ENCODE measurements around the gene FGD5.
A peak's percentile ranks its signal among the peaks of the same experiment; 100 is the strongest.
"Not testable (repeated sequence)": the region's sequence is repeated elsewhere in the genome, so short reads cannot be mapped to it uniquely, and the experiment has no call there.

Gene FGD5

DNA sequence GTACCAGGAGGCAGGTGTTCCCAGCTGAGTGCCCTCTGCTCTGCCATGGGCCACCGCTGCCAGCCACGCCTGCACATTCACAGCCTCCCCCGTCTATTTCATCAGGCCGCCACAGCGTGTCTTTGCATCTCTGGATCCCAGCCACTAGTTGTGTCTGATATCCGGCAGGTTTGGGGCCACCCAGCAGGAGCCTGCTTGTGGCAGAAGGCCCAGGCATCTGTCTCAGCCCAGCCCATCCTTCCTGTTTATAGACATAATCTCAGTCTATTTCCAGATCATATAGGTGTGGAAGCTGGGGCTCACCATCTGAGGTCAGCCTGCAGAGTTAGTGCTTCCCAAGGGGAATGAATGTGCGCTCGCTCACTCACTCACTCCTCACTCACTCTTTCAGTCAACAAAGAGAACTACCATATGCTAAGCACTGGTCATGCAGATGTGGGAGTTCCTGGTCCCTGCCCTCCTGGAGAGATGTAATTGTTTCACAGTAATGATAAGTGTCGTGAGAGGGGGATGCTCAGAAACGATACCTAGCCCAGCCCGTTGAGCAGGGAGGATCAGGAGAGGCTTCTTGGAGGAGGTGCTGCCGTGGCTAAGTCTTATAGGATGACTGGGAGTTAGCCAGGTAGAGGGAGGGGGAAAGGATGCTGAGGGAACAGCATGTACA, 60.6 kb downstream of the FGD5 start:
- peak; percentile 69 for DNase-seq (ENCODE audit: low spot score)

GRCh38 chr3:14880447-14881106, 61.8 kb downstream of the FGD5 start:
- DNase-seq (ENCODE audit: low spot score): no peak

DNA sequence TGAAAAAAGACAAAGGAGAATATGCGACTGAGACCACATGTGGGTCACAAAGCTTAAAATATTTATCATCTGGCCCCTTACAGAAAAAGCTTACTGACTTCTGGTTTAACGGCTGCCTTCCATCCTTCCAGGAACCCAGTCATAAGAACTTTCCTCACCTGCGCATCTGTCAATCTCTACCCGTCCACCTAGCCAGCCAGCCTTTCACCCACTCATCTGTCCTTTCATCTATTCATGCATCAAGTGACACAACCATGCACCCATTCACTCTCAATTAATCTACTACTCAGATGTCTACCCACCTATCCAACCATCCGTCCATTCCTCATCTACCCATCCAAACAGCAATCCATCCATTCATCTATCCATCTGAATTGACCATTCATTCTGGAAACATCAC, 64.5 kb downstream of the FGD5 start:
- DNase-seq (ENCODE audit: low spot score): no peak

DNA sequence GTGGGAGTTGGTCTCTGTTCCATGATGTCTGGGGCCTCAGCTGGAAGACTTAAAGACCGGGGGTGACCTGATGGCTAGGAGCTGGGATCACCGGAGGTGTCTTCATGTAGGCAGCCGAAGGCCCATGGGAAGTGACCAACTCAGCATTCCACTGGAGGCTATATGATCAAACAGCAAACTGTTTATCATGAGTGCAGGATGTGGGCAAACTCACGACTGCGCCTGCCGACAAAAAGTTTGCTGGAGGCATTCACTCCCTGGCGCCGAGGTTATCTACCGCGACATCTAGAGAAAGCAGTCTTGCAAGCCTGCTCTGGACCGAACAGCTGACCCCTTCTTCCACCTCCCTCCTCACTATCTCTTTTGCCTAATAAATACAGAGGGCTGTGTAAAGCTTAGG, 65.9 kb downstream of the FGD5 start:
- peak; percentile 52 for DNase-seq (ENCODE audit: low spot score)

GRCh38 chr3:14885307-14885706, 66.5 kb downstream of the FGD5 start:
- DNase-seq (ENCODE audit: low spot score): peak; percentile 57

DNA sequence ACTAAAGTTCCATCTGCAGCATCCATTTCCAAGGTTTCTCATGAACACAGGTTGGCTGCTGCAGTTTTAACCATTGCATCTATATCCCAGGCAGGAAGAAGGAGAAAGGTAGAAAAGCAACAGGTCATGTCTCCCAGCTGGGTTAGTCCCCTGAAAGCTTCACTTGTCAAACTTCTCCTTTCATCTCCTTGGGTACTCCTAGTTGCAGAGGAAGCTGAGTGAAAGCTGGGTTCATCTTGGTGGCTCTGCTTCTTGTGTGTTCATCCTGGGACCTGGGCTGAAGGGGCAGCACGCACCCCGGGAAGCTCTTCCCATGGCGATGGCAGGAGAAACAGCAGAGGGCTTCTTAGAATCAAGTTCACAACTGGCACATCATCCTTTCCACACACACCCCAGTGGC, 67.3 kb downstream of the FGD5 start:
- no peak for DNase-seq (ENCODE audit: low spot score)

DNA sequence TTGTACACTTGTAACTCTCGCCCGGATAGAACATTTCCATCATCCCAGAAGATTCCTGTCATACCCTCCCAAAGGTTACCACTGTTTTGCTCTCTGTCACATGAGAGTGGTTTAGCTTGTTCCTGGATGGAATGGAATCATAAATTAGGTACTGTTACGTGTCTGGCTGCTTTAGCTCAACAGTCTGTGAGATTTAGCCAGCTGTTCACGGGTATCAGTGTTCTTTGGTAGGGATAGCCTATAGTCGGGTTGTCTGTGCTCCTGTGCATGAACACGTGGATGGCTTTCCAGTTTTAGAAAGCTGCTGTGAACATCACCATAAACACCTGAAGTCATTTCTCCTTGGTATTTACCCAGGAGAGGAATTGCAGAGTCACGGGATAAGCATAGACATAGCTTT, 70.4 kb downstream of the FGD5 start:
- DNase-seq (ENCODE audit: low spot score): no peak

DNA sequence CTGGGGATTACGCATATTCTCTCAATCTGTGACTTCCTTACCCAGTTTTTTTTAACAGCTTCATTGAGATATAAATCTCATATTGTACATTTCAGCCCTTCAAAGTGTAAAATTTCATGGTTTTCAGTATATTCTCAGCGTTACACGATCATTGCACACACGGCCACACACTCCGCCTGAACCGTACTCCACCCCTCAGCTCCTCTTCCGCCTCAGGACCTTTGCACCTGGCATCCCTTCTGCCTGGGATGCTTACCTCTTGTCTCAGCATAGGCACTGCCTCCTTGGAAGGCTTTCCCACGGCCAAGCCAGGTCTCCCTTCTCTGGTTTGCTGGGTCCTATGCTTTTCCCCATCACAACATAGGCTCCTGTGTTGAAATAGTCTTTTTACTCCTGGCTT, 71.2 kb downstream of the FGD5 start:
- no peak for DNase-seq (ENCODE audit: low spot score)

DNA sequence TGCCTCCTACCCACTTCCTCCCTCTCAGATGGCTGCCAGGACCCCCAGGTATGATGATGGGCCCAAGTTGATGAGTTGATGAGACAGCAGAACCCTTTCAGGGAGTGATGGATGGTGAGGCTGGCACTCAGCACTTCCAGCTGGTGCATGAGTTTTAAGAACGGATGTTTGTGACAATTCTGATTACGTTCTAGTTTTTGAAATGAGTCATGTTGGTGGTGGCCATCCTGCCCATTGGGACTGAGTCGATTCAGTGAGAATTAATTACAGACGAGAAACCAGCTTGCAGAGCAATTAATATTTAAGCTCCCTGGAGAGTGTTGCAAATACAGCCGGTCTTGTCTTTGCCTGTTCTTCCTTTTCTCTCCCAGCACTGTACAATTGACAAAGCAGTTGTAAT, 71.7 kb downstream of the FGD5 start:
- peak; percentile 49 for DNase-seq (ENCODE audit: low spot score)

DNA sequence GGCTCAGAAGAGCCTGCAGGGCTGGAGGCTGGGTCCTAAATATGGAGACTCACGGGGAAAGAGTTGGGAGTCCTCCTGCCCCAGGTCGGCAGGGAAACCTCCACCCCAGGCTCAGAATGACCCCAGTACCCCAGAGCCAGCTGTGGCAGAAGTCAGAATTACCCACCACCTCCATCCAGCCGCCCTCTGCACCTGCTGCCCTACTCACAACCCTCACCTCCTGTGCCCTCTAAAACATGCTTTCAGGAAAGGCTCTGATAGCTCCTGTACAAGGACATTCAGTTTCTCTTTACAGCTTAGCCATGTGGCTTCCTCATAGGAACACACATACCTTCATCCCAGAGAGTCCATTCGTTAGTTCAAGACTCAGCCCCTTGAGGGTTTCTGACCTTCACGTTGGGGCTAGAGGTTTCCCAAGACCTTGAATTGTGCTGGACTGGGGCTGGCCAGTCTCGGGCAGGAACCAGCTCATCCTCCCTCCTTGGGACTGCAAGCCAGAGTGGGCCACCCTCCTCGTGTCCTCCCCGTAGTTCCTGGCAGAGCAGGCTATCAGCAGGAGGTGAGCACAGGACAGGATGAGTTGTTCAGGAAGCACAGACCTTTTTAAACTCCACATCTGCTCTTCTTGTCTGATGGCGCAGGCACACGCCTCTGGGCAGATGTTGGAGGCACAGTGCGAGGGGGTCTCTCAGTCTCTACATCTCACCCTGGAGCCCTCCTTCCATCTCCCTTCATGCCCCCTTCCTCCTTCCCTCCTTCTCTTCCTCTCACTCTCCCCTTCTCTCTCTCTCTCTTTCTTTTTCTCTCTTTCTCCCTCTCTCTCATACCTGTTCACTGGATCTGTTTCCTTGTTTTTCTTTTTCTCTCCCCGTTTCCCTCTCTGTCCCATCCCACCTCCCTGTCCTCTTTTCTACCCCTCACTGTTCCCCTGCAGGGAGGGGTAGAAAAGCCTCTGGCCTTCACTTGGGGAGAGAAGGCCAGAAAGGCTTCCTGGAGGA, 72.7 kb downstream of the FGD5 start:
- no peak for DNase-seq (ENCODE audit: low spot score)

- no peak for DNase-seq (ENCODE audit: low spot score)
Observed at GRCh38 chr3:14892226-14892625, 73.5 kb downstream of the FGD5 start.

- no peak for DNase-seq (ENCODE audit: low spot score)
Observed at GRCh38 chr3:14894085-14894484, 75.3 kb downstream of the FGD5 start.

GRCh38 chr3:14897266-14897665, 78.5 kb downstream of the FGD5 start:
- no peak for DNase-seq (ENCODE audit: low spot score)

DNA sequence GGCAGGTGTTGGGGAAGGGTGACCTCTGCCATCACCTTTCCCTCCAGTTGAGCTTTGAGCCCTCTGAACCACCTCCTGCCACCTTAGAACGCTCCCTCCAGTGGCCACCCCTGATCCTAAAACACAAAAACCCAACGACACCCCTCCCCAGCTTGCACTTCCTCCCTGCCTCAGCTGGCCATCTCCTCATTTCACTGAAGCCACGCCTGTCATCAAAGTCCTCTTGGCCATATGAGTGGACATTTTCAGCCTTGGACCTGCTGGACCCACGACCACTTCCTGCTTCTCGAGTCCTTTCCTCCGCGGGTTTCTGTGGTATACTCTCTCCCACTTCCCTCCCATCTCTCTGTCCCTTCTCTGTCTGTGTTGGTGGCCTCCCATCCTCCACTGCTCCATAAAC, 80.2 kb downstream of the FGD5 start:
- no peak for DNase-seq (ENCODE audit: low spot score)

- no peak for DNase-seq (ENCODE audit: low spot score)
Observed at GRCh38 chr3:14899993-14900618, 81.3 kb downstream of the FGD5 start.

- DNase-seq (ENCODE audit: low spot score): no peak
Observed at GRCh38 chr3:14900881-14901873, 82.4 kb downstream of the FGD5 start.

DNA sequence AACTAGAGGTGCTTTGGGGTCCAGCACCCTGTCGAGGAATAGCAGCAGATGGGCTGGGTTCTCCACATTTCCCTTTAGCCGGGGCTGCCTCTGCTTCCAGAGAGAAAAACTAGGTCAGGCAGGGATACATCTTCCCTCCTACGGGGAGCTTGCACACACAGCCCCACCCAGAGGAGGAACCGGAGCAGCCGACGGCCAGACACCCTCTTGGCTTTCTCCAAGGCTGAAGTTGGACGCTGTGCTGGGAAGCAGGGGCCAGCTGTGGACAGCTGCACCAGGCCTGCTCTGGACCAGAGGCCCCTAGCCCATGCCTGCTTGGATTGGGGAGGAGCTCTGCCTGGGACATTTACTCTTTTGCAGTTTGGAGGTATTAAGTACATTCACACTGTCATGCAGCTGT, 84.0 kb downstream of the FGD5 start:
- DNase-seq (ENCODE audit: low spot score): no peak

DNA sequence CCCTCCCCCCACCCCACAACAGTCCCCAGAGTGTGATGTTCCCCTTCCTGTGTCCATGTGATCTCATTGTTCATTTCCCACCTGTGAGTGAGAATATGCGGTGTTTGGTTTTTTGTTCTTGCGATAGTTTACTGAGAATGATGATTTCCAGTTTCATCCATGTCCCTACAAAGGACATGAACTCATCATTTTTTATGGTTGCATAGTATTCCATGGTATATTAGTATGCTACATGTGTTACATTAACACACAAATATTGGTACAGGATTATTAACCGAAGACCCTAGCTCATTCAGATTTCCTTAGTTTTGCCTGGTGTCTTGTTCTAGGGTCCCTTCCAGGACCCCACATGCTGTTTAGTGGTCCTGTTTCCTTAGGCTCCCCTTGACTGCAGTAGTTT, 84.7 kb downstream of the FGD5 start:
- DNase-seq (ENCODE audit: low spot score): not testable (repeated sequence)

- DNase-seq (ENCODE audit: low spot score): no peak
Observed at GRCh38 chr3:14905055-14905657, 86.4 kb downstream of the FGD5 start.

GRCh38 chr3:14906355-14906971, 87.7 kb downstream of the FGD5 start:
- no peak for DNase-seq (ENCODE audit: low spot score)
